Right lobe of liver (tissue), 4 donors: ENCODE data around the gene MSMO1.
"Not testable (repeated sequence)": the region's sequence is repeated elsewhere in the genome, so short reads cannot be mapped to it uniquely, and the experiment has no call there.

Experiments used
- CTCF ChIP-seq, 4 donors: fragments of 200-600 bp in 3 of 4; fragments of 450-650 bp in 1 of 4; IDR thresholded peaks; one replicate each; pipeline versions ENCODE4 v1.5.1 to v1.8.0; 2016 to 2022; ENCODE audit warnings: antibody characterized with exemption in 4 of 4, mild to moderate bottlenecking in 2 of 4
- POLR2A ChIP-seq: fragments of 450-650 bp; IDR thresholded peaks from one replicate; pipeline ENCODE4 v1.6.1; 2017; ENCODE audit warnings: antibody characterized with exemption, mild to moderate bottlenecking
- donor health status: DM: no; HTN: no; CAD: no.
- donor health status: DM: no; HTN: no; CAD: no.
- donor health status: DM: no; HTN: yes; CAD: no.

- TF ChIP-seq CTCF (IDR thresholded peaks at IDR 0.05); POLR2A: not testable (repeated sequence)
Measured at GRCh38 chr4:165342340-165342739, 14.9 kb downstream of the MSMO1 start.
